Astrocyte (in vitro differentiated cells and primary cell): Measurements from ENCODE around the gene AFAP1L2.

ENCODE experiments used
- CTCF ChIP-seq: IDR thresholded peaks from 2 replicates; pipeline ENCODE4 v1.5.1; 2011; ENCODE audit warnings: low read depth, mild to moderate bottlenecking, inconsistent platforms, low read length, moderate library complexity; ENCODE audit not compliant: insufficient read depth
- EZH2 ChIP-seq: IDR thresholded peaks from 2 replicates; pipeline ENCODE4 v1.6.1; 2012; ENCODE audit warnings: mild to moderate bottlenecking, low read length, inconsistent platforms; ENCODE audit not compliant: insufficient read depth

GRCh38 chr10:114398587-114399331, 5.5 kb downstream of the AFAP1L2 start:
- TF ChIP-seq CTCF (no peak), EZH2 (no peak)
